CD4-positive, alpha-beta T cell treated with Interleukin-6 for 4 hours (primary cell): ENCODE results near the gene NOD2.

ENCODE experiments used
- DNase-seq: peaks from one replicate; pipeline ENCODE4 v3.0.0-alpha.2; 2020; ENCODE audit warnings: mixed read lengths

Gene NOD2

GRCh38 chr16:50743581-50744225 lies 50.3 kb downstream of the NOD2 start:
- DNase-seq, result no peak

- peak; percentile 33 for DNase-seq
Observed at GRCh38 chr16:50744881-50745280, 51.5 kb downstream of the NOD2 start.

GRCh38 chr16:50745940-50746339 lies 52.5 kb downstream of the NOD2 start:
- DNase-seq, result peak; percentile 17

- peak; percentile 36 for DNase-seq
Observed at GRCh38 chr16:50747207-50747956, 54.0 kb downstream of the NOD2 start.

GRCh38 chr16:50751528-50751927 lies 58.1 kb downstream of the NOD2 start:
- DNase-seq, result no peak

- no peak for DNase-seq
Observed at GRCh38 chr16:50752471-50753235, 59.2 kb downstream of the NOD2 start.

- DNase-seq, result no peak
Observed at GRCh38 chr16:50756473-50756872, 63.1 kb downstream of the NOD2 start.

- DNase-seq, result no peak
Observed at GRCh38 chr16:50761267-50761666, 67.9 kb downstream of the NOD2 start.

GRCh38 chr16:50762241-50762640 lies 68.8 kb downstream of the NOD2 start:
- DNase-seq, result no peak

GRCh38 chr16:50763211-50763610 lies 69.8 kb downstream of the NOD2 start:
- no peak for DNase-seq

- no peak for DNase-seq
Observed at GRCh38 chr16:50765260-50765659, 71.9 kb downstream of the NOD2 start.

- DNase-seq, result no peak
Observed at GRCh38 chr16:50765861-50766260, 72.5 kb downstream of the NOD2 start.

GRCh38 chr16:50767197-50767596 lies 73.8 kb downstream of the NOD2 start:
- DNase-seq, result no peak

- DNase-seq, result no peak
Observed at GRCh38 chr16:50771366-50771765, 78.0 kb downstream of the NOD2 start.

- DNase-seq, result no peak
Observed at GRCh38 chr16:50774405-50774804, 81.0 kb downstream of the NOD2 start.

- no peak for DNase-seq
Observed at GRCh38 chr16:50774960-50775359, 81.6 kb downstream of the NOD2 start.

GRCh38 chr16:50776037-50776436 lies 82.6 kb downstream of the NOD2 start:
- DNase-seq, result no peak

- DNase-seq, result no peak
Observed at GRCh38 chr16:50778284-50779163, 85.1 kb downstream of the NOD2 start.

- DNase-seq, result no peak
Observed at GRCh38 chr16:50781043-50781442, 87.6 kb downstream of the NOD2 start.

GRCh38 chr16:50781518-50781917 lies 88.1 kb downstream of the NOD2 start:
- no peak for DNase-seq
